B cell (primary cell): ENCODE results near the gene IPO5.

Experiments used
- CTCF ChIP-seq: fragments of 200-600 bp; IDR thresholded peaks from one replicate; pipeline ENCODE4 v1.8.0; 2022; ENCODE audit warnings: antibody characterized with exemption, mild to moderate bottlenecking
- EZH2 ChIP-seq: IDR thresholded peaks from 2 replicates; pipeline ENCODE4 v1.6.1; 2012; ENCODE audit warnings: borderline replicate concordance, low read depth, mild to moderate bottlenecking, moderate library complexity, low read length; ENCODE audit not compliant: insufficient read depth, poor library complexity, severe bottlenecking

GRCh38 chr13:98039964-98040363 is 86.5 kb downstream of the IPO5 start:
- TF ChIP-seq CTCF (no peak), EZH2 (no peak)
